GF-D8 (cell line): ENCODE measurements around the gene RAB3A.

Experiments
- DNase-seq: peaks from one replicate; lab custom pipeline; 2025; lab: John Stamatoyannopoulos, UW

Gene RAB3A, protein sequence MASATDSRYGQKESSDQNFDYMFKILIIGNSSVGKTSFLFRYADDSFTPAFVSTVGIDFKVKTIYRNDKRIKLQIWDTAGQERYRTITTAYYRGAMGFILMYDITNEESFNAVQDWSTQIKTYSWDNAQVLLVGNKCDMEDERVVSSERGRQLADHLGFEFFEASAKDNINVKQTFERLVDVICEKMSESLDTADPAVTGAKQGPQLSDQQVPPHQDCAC

GRCh38 chr19:18203863-18204393, at the start of gene RAB3A:
Gene RAB3A (minus strand): TSS chr19:18204042. CDS start chr19:18202740, 1,302 bp downstream.
- peak; percentile 100 for DNase-seq

GRCh38 chr19:18253130-18253529, 49.3 kb upstream of the RAB3A start:
- no peak for DNase-seq

DNA sequence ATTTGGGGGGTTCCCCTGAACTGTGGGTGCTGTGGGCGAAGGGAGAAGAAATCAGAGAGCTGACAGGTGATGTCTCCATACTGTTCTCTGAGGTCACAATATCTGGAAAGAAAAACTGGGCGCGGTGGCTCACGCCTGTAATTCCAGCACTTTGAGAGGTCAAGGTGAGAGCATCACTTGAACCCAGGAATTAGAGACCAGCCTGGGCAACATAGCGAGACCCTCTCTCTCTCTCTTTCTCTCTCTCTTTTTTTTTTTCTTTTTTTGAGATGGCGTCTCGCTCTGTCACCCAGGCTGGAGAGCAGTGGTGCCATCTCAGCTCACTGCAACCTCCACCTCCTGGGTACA, 48.5 kb upstream of the RAB3A start:
- DNase-seq, result no peak

DNA sequence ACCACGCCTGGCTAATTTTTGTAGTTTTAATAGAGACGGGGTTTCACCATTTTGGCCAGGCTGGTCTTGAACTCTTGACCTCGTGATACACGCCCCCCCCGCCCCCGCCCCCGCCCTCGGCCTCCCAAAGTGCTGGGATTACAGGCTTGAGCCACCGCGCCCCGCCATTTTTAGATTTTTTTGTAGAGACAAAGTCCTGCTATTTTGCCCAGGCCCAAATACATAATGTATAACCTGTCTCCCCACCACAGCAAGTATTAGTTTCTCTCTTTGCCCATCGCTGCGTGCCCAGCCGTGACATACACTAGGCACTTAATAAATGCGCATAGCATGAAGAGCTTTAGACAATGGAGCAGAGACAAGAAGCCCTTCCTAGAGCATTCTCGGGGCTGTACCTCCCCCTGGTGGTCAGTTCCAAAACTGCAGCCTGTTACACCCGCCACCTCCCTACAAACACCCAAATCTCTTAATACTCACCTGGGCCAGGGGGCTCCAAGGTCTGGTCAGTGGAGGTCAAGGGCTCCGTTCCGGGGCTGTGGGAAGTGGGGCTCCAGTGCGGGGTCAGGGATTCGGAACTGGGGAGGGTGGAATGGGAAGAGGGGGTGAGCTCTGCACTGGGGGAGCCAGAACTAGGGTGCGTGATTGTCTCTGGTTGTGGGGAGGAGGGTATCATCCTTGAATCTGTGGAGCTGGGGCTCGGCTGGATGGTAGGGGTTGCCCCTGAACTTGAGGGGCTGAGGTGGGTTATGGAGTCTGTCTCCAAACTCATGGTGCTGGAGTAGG, 47.9 kb upstream of the RAB3A start:
- peak; percentile 13 for DNase-seq

DNA sequence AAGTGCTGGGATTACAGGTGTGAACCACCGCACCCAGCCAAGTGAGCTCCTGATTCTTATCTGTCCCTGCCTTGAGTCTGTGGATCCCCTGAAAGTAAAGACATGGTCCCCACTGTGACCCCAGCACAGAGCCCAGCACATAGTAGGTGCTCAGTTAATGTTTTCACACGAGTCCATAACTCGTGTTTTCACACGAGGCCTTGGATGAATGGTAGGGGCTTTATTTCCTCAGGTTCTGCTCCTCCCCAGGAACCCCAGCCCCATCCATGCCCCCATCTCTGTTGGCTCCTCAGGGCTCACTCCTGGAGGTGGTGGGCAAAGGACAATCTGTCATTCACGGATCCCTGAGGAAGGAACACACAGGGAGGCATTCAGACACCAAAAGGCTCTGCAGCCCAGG, 46.0 kb upstream of the RAB3A start:
- no peak for DNase-seq

GRCh38 chr19:18245297-18245696, 41.5 kb upstream of the RAB3A start:
- DNase-seq, result no peak

DNA sequence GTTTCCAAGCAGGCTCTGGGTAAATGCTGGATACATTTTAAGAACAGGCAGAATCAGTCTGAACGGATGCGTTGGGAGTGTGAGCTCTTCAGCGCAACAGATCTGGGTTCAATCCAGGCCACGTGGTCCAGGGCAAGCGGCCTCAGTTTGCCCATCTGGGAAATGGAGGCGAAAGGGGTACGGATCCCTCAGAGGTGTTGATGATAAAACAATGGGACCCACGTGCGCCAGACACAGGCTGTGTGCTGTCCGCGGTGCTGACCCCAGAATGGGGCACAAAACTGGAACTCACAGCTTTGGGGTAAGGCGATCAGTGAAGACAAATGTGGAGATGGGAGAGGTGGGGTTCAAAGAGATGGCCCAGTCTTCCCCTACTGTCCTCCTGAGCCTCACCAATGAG, 35.5 kb upstream of the RAB3A start:
- no peak for DNase-seq

GRCh38 chr19:18234194-18234593, 30.4 kb upstream of the RAB3A start:
- no peak for DNase-seq

DNA sequence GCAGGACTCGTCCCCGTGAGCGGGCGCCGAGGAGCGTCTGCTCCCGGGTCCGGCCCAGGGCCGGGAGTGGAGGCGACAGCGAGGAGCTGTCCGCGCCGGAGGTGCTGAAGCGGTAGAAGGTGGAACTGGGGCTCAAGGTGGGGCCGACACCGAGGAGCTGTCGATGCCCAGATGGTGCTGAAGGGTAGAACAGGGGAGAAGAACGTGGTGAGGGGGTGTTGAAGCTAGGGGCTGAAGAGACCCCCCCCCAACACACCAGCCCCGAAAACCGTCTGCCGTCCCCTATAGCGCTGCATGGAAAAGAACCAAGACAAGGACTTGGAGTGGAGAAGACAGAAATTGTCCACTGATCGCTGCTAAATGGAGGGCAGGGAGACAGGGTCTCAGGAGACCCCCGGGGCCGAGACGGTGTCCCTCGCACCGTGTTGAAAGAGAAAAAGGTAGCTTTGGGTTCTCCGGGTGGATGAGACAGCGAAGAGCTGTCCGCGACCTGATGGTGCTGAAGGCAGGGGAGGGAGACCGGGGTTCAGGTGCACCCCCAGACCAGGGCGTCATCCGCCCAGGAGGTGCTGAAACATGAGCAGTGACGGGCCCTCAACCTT, 29.5 kb upstream of the RAB3A start:
- no peak for DNase-seq

- DNase-seq, result no peak
Observed at GRCh38 chr19:18232540-18233223, 28.8 kb upstream of the RAB3A start.

GRCh38 chr19:18231775-18232174, 27.9 kb upstream of the RAB3A start:
- no peak for DNase-seq

DNA sequence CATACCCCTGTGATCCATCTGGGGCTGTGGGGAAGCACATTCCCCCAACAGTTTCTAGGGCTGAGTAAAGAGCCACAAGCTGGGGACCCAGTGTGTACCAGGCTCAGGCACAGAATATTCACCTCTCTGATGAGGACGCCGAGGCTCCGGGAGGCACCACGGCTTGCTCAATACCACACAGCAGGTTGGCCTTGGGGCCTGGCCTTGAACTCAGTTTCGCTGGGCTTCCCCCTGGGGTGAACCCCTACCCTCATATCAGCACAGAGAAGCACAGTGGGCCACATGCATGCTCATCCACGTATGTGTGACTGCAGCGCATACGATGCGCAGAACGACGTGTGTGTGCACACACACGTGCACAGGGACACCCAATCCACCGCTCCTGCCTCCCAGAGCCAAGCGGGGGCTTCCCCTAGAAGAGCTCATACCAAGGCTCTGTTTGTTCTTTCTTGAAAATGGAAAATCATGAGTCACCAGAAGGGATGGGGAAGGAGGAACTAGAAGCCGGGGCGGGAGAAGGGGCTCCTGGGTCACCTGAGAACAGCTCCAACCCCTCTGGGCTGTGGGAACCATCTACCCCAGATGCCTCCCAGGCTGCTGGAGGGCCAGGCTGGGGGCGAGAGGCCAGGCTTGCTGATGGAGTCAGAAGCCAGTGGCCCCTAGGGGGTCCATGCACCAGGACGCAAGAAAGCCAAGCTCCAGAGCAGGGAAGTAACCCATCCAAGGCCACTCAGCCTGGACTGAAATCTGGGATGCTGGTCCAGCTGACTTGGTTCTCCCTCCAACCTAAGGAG, 27.3 kb upstream of the RAB3A start:
- DNase-seq, result no peak

DNA sequence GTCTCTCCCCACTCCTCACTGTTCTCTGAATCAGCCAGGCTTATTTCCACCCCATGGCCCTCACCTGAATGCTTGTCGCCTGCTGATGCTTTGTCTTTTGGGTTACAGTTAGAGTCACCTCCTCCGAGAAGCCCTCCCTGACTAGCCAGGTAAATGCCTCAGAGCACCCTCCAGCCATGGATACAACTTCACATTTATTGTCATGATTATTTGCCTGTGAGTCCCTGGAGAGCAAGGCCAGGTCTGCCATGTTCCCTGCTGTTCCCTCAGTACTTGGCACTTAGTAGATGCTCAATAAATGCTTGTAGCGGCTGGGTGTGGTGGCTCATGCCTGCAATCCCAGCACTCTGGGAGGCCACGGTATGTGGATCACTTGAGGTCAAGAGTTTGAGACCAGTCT, 26.1 kb upstream of the RAB3A start:
- DNase-seq, result no peak

DNA sequence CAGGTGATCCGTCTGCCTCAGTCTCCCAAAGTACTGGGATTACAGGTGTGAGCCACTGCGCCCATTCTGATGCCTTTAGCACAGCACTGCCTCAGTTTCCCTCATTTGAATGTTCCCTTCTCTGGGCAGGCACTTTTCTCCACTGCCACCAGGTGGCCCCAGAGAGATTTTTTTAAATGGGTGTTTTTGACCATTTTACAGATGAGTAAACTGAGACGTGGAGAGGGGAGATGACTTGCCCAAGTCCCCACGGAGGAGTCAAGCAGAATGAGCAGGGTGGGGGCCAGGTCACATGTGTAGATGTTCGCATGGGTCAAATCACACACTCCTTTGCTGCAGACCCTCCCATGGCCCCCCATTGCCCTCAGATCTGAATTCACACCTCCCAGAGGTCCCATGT, 25.6 kb upstream of the RAB3A start:
- no peak for DNase-seq

DNA sequence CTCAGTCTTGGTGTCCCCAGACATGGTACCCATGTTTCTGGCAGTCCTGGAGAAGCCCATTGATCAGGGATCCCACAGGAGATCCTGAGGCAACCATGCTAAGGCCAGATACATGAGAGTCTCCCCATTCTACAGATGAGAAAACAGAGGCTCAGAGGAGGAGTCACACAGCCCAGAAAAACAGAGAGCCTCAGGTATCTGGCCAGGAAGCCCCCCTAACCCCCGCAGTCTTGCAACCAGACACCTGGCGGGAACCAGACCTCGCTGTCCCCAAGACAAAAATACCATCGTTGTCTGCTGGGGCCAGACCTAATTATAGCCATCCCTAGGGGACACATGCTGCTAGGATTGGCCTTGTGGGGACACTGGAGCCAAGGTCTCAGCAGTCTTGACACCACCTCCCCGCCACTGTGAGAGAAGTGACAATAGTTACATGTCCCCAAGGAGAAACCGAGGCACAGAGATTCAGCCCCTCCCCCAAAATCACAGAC, 24.0 kb upstream of the RAB3A start:
- no peak for DNase-seq

- DNase-seq, result no peak
Observed at GRCh38 chr19:18226956-18227780, 23.3 kb upstream of the RAB3A start.

GRCh38 chr19:18225702-18226468, 22.0 kb upstream of the RAB3A start, which contains the start of gene PDE4C:
Gene PDE4C (minus strand): TSS chr19:18226438. CDS start chr19:18226415, 23 bp downstream.
- DNase-seq, result no peak

GRCh38 chr19:18225355-18225701, 21.5 kb upstream of the RAB3A start:
- DNase-seq, result no peak

DNA sequence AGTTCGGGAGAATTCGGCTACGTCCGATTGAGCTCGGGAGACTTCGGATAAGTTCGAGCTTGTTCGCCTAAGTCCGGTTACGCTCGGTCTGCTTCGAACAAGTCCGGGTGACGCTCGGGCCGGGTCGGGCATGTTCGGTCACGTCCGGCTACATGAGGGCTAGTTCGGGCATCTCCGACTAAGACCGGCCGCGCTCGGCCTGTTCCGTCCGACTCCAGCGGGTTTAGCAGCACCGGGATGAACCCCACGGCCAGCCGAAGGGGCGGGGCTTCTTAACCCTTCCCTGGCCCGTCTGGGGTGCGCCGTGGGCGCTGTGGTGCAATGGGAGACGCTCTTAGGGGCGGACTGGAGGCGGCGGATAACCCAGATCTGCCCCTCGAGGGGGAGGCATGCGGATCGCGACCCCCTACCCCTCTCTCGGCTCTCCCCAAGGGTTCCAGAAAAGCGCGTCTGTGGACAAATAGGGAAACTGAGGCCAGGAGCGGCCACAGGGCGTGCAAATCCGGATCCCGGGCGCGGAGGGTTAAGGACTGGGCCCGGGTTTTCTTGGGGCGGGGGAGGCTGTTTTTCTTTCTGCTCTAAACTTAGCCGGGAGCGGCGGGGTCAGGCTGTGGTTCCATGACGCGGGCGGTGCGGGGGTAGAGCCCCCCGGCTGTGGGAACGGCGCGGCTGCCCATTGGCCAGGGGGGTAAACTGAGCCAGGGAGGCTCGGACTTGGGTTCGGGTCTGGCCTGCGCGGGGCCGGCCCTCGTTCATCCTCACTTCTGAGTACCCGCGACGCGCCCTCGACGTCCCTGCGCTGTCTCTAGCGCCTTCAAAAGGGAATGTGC, 20.9 kb upstream of the RAB3A start:
- no peak for DNase-seq
